GM18499 (cell line): ENCODE data around the gene KRT3.

Experiments
- ATAC-seq: cut with Tn5 transposase; IDR thresholded peaks from one replicate; pipeline ENCODE4 v1.9.1; 2021; ENCODE audit warnings: moderate number of reproducible peaks; ENCODE audit not compliant: insufficient read depth, unreplicated experiment

KRT3 gene

GRCh38 chr12:52787324-52788191 lies 8.4 kb downstream of the KRT3 start:
- ATAC-seq = no peak

GRCh38 chr12:52784909-52785308 lies 11.0 kb downstream of the KRT3 start:
- ATAC-seq = no peak

GRCh38 chr12:52783563-52784316 lies 12.2 kb downstream of the KRT3 start:
- no peak for ATAC-seq

- ATAC-seq = no peak
Measured at GRCh38 chr12:52782502-52782901, 13.4 kb downstream of the KRT3 start.

GRCh38 chr12:52781399-52782082 lies 14.4 kb downstream of the KRT3 start:
- no peak for ATAC-seq

GRCh38 chr12:52779914-52780313 lies 16.0 kb downstream of the KRT3 start:
- no peak for ATAC-seq

- no peak for ATAC-seq
Measured at GRCh38 chr12:52778833-52779232, 17.1 kb downstream of the KRT3 start.

GRCh38 chr12:52777566-52777965 lies 18.4 kb downstream of the KRT3 start:
- ATAC-seq = no peak

GRCh38 chr12:52776913-52777395 lies 19.0 kb downstream of the KRT3 start, which contains the start of gene KRT76:
KRT76 (minus strand) TSS chr12:52777345; CDS start chr12:52777291, 54 bp downstream.
- no peak for ATAC-seq

- no peak for ATAC-seq
Measured at GRCh38 chr12:52776435-52776834, 19.5 kb downstream of the KRT3 start.

GRCh38 chr12:52774629-52775250 lies 21.2 kb downstream of the KRT3 start:
- ATAC-seq = no peak

GRCh38 chr12:52772772-52773171 lies 23.1 kb downstream of the KRT3 start:
- ATAC-seq = no peak

GRCh38 chr12:52772188-52772587 lies 23.7 kb downstream of the KRT3 start:
- no peak for ATAC-seq

GRCh38 chr12:52771505-52771904 lies 24.4 kb downstream of the KRT3 start:
- no peak for ATAC-seq

GRCh38 chr12:52771088-52771487 lies 24.8 kb downstream of the KRT3 start:
- no peak for ATAC-seq

GRCh38 chr12:52769946-52770345 lies 26.0 kb downstream of the KRT3 start:
- ATAC-seq = no peak

GRCh38 chr12:52769354-52769753 lies 26.6 kb downstream of the KRT3 start:
- no peak for ATAC-seq

- no peak for ATAC-seq
Measured at GRCh38 chr12:52768479-52769200, 27.3 kb downstream of the KRT3 start.

- ATAC-seq = no peak
Measured at GRCh38 chr12:52767427-52767826, 28.5 kb downstream of the KRT3 start.

- no peak for ATAC-seq
Measured at GRCh38 chr12:52767020-52767379, 28.9 kb downstream of the KRT3 start.
